ENCODE results near the gene KRT13.

KRT13 gene

DNA sequence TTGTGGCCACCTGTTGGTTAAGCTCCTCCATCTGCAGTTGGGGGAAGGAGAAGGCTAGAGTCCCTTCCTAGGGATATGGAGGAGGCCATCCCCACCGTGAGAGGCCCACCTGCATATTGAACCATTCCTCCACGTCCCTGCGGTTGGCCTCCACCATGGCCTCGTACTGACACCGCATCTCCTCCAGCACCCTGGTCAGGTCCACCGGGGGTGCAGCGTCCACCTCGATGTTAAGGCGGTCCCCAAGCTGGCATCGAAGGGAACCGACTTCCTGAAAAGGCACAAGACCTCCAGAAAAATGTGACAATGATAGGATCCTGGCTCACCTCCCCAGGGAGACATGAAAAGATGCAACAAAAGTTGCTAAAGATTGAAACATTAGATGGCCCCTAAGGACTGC, 41.2 kb downstream of the KRT13 start:
- DNase-seq: no peak

DNA sequence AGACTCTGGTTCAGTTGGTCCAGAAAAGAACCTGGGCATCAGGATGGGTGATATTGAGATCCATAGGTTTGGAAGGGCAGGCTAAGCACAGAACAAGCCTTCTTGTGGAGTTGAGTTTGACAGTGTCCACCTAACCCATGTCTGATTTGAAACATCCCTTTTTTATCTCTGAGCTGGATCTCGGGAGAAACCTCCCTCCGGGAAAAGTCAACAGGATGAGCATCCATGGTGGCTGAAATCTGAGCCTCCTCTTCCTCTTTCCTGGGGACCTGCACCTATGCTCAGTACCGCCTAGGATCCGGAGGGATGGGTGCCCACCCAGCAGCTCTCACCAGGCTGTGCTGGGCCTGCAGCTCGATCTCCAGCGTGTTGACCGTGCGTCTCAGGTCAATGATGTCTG, 41.7 kb downstream of the KRT13 start:
- no peak for DNase-seq

DNA sequence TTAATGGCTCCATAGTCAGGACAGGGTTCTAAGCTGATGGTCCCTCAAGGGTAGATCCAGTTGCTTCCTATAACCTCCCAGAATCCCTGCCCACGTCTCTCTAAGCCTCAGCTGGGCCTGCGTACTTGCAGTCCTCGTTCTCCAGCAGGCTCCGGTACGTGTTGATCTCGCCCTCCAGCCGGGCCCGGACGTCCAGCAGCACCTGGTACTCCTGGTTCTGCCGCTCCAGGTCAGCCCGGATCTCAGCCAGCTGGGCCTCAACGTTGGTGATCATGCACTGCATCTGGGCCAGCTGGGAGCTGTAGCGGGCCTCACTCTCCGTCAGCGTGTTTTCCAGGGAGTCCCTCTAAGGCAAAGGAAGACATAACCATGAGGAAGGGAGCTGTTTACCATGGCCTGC, 42.7 kb downstream of the KRT13 start:
- no peak for DNase-seq

DNA sequence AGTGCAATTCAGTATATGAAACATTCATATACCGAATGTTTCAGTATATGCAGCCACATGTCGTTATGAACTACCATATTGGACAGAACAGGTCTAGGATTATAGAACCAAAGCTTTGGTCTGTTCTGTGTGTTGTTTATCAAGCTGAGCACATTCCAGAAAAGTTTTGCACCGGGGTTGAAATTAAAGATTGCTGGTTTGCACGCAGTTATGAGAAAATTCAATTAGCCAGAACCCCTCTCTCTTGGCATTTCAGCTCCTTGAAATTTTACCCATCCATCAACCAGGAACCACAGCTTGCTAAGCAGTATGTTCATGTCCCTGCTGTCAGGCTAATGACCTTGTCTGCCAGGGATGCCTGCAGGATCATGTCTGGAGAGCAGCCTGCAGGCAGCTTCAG, 47.7 kb downstream of the KRT13 start:
- no peak for DNase-seq

DNA sequence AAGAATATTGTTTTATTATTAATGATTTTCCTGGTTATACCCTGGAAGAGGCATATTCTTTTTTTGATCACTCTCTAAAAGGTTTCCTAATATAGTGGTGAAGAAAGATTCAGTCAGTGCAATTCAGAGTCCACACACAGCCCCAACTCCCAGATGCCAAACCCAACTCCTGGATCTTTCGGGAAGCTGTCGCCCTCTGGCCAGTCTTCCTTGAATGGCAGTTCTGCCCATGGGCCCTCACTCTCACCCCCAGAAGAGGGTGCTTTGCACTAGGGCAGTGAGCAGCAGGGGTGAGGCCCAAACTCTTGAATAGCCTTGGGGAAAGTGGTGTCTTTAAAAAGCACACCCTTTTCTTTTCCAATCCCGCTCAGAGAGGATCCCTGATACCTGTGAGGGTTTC, 49.2 kb downstream of the KRT13 start:
- no peak for DNase-seq

DNA sequence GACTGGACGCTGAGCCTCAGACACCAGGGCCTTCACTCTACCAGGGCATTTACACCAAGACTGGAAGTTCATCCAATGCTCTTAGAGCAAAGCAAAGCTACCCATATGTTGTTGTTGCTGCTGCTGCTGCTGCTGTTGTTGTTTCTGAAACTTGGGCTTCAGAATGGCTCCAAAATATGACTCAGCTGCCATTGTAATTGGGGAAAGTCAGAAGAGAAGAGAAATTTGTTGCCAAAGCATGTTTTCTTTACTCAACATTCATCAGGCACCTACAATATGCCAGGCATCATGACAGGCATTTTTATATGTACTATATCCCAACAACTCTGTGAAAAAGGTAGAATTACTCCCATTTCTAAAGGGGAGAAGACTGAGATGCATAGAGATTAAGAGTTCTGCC, 50.2 kb downstream of the KRT13 start:
- DNase-seq: no peak

DNA sequence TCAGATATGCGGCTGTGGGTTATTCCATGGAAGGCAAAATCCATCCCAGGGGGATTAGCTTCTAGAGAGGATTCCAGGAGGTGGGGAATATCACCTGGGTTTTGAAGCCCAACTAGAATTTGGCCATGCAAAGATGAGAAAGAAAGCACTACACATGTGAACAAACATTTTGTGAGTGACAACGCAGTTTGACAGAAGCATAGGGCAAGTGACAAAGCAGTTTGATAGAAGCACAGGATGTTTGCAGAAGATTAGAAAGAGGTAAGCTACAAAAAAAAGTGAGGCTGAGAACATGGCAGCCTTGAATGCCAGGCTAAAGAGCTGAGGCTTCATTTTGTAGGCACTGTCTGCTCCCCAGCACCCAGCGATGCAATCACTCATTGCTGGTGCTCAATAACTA, 52.3 kb downstream of the KRT13 start:
- DNase-seq: no peak

DNA sequence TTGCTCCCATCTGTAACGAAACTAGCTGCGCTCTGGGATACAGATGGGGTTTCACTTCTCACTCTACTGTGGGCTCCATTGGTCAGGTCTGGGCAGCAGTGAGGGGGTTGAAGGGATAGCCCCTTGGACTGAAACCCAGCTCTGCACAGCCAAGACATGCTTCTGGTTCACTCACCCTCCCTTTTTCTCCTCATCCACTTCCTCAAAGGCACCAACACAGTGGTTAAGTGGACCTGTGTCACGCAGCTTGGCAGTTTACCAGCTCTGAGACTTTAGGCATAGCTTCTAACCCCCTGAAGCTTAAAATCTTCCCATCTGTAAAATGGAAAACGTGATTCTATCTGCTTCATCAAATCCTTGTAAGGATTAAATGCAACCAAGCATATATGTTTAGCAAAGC, 53.1 kb downstream of the KRT13 start:
- no peak for DNase-seq

DNA sequence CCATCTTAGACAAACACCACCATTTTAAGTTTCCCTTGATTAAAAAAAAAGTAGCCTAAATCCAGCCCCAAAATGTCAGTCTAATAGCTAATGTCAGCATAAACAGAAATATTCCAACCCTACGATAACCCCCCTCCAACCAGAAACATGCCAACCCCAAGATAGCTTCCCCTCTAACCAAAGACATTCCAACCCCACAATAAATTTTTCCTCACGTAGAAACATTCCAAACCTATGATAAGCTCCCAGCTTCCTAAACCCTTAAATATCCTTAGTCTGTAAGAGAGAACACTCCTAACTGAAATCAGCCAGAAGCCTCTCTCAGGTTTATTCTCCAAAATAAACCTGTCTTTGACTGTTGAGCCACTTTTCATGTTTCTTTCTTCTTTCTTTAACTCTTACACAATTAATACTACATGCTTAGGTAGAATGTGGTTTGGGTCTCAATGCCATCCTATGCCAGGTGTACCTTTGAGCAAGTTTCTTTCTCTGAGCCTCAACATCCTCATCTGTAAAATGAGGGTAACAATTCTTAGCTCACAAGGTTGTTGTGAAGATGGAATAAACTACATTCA, 54.2 kb downstream of the KRT13 start:
- DNase-seq: no peak

Data from T-helper 2 cell (primary cell).